K562 treated with DMSO at 1 percent for 48 hours (cell line): ENCODE data around the gene ACTN3. TPM values are rescaled to one million over a fixed set of nuclear protein-coding genes. Genes with fewer than 3 reads are reported as not detected.

ENCODE experiments used
- total RNA-seq: library from RNA; unstranded; fragments of 300-600 nt; gene quantifications from 2 replicates; pipeline ENCODE4 v1.2.3, GENCODE V29; 2022; ENCODE audit warnings: low replicate concordance; ENCODE audit errors: extremely low read depth

The ACTN3 gene
- total RNA-seq: not detected in 2 replicates

GRCh38 chr11:66546368-66546965 is at the start of gene ACTN3:
Gene ACTN3, plus strand, starts transcription at chr11:66546903. Its CDS starts 35 bp downstream, at chr11:66546938.

GRCh38 chr11:66510271-66510989 is 36.3 kb upstream of the ACTN3 start, which contains the start of gene BBS1:
Gene BBS1, plus strand, starts transcription at chr11:66510635. Its CDS starts 25 bp downstream, at chr11:66510660.

GRCh38 chr11:66545701-66546367 is 869 bp upstream of the ACTN3 start, which contains the start of gene ZDHHC24:
Gene ZDHHC24, minus strand, starts transcription at chr11:66546048. Its CDS starts 45 bp downstream, at chr11:66546003.

GRCh38 chr11:66568124-66568916 is 21.6 kb downstream of the ACTN3 start, which contains the start of gene CTSF:
Gene CTSF, minus strand, starts transcription at chr11:66568606. Its CDS starts 120 bp downstream, at chr11:66568486.

GRCh38 chr11:66592457-66593302 is 46.0 kb downstream of the ACTN3 start, which contains the start of the genes CCDC87 and CCS:
Gene CCDC87, minus strand, starts transcription at chr11:66593063. Its CDS starts 48 bp downstream, at chr11:66593015.
Gene CCS, plus strand, starts transcription at chr11:66593185. Its CDS starts 77 bp downstream, at chr11:66593262.

Other genes starting within 250 kb of the ACTN3 start
- gene CD248, start 229.9 kb upstream of the ACTN3 start, total RNA-seq: not detected in 2 replicates
- gene RIN1, start 210.5 kb upstream of the ACTN3 start, total RNA-seq: not detected in 2 replicates
- gene BRMS1, start 201.8 kb upstream of the ACTN3 start, total RNA-seq: not detected in 2 replicates
- not detected in 2 replicates for gene B4GAT1, start 199.3 kb upstream of the ACTN3 start, total RNA-seq
- not detected in 2 replicates for gene SLC29A2, start 175.1 kb upstream of the ACTN3 start, total RNA-seq
- gene NPAS4, start 125.9 kb upstream of the ACTN3 start, total RNA-seq: not detected in 2 replicates
- gene MRPL11, start 108.1 kb upstream of the ACTN3 start, total RNA-seq: not detected in 2 replicates
- not detected in 2 replicates for gene PELI3, start 80.0 kb upstream of the ACTN3 start, total RNA-seq
- gene DPP3, start 66.5 kb upstream of the ACTN3 start, total RNA-seq: not detected in 2 replicates
- gene BBS1, start 36.3 kb upstream of the ACTN3 start, total RNA-seq: not detected in 2 replicates
- gene ZDHHC24, start 855 bp upstream of the ACTN3 start, total RNA-seq: not detected in 2 replicates
- not detected in 2 replicates for gene CTSF, start 21.7 kb downstream of the ACTN3 start, total RNA-seq
- not detected in 2 replicates for gene CCDC87, start 46.2 kb downstream of the ACTN3 start, total RNA-seq
- gene CCS, start 46.3 kb downstream of the ACTN3 start, total RNA-seq: not detected in 2 replicates
- gene RBM14, start 69.7 kb downstream of the ACTN3 start, total RNA-seq: not detected in 2 replicates
- gene RBM4, start 91.8 kb downstream of the ACTN3 start, total RNA-seq: not detected in 2 replicates
- gene RBM4B, start 131.0 kb downstream of the ACTN3 start, total RNA-seq: not detected in 2 replicates
- not detected in 2 replicates for gene SPTBN2, start 182.3 kb downstream of the ACTN3 start, total RNA-seq